Stimulated activated memory B cell treated with anti-CD40 and anti-IgM and Interleukin-4, amounts not matched to agents 10 μg/mL and 1 μg/mL and 100 μg/mL, for 72 hours (primary cell): Measurements from ENCODE around the gene PLEKHG4B.
"Not testable (repeated sequence)": the region's sequence is repeated elsewhere in the genome, so short reads cannot be mapped to it uniquely, and the experiment has no call there.

Experiments used
- ATAC-seq: fragments of 150-1000 bp; cut with Tn5 transposase; 2 replicates; pipeline ENCODE4 v1.10.0; 2021
- H3K27ac Mint-ChIP-seq: one replicate; pipeline ENCODE4 v1.8.0; 2022; ENCODE audit warnings: mild to moderate bottlenecking, mixed read lengths
- H3K27me3 Mint-ChIP-seq: one replicate; pipeline ENCODE4 v1.8.0; 2022; ENCODE audit warnings: mixed read lengths
- H3K36me3 Mint-ChIP-seq: one replicate; pipeline ENCODE4 v1.8.0; 2022; ENCODE audit warnings: mixed read lengths
- H3K4me1 Mint-ChIP-seq: one replicate; pipeline ENCODE4 v1.8.0; 2022; ENCODE audit warnings: mixed read lengths
- H3K4me3 Mint-ChIP-seq: one replicate; pipeline ENCODE4 v1.8.0; 2022; ENCODE audit warnings: mild to moderate bottlenecking, moderate library complexity, mixed read lengths
- H3K9me3 Mint-ChIP-seq: one replicate; pipeline ENCODE4 v1.8.0; 2022; ENCODE audit warnings: mixed read lengths

Gene PLEKHG4B

DNA sequence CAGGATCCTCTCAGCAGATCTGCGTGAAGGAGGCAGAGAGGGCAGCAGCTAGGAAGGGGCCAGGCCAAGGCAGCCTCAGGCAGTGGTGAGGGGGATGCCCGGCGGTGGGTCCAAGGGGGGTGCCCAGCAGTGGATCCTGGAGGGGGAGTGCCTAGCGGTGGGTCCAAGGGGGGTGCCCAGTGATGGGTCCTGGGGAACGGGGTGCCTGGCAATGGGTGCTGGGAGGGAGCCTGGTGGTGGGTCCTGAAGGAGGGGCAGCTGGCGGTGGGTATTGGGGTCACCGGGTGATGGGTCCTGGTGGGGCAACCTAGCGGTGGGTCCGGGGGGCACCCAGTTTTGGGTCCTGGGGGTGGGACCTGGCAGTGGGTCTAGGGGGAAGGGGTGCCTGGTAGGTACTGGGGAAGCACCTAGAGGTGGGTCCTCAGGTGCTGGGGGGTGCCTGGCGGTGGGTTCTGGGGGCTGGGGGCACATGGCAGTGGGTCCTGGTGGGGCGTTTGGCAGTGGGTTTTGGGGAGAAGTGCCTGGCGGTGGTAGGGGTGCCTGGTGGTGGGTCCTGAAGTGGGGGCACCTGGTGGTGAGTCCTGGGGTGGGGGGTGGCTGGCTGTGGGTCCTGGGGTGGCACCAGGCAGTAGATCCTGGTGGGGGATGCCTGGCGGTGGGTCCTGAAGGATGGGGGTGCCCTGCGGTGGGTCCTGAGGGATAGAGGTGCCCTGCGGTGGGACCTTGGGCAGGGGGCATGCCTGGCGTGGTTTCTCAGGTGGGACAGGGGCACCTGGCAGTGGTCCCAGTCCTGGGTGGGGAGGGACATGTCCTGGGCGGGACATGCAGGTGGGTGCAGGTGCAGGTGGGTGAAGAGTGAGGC is 101.2 kb downstream of the PLEKHG4B start:
- Mint-ChIP-seq H3K4me3 (no peak overlapping the region), H3K27ac (no peak overlapping the region), H3K36me3 (no peaks in the 10 kb centered on the region), H3K9me3 (no peaks in the 10 kb centered on the region), H3K4me1 (peaks cover 27% of the 10 kb centered on the region), H3K27me3 (peaks cover 36% of the 10 kb centered on the region)
- ATAC-seq = peak; percentile 10

DNA sequence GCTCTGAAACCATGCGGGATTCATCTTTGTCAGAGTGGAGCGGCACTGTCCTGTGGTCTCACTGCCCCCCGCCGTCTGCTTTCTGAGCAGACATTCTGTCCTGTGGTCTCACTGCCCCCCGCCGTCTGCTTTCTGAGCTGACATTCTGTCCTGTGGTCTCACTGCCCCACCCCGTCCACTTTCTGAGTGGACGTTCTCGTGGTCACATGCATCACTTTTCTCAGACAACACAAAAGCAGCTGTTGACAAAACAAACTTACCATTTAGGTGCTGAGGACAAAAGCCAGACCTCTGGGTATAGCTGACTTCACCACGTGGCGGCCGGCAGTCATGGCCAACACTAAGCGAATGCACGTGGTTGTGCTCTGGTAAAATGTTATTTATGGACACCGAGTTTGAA is 102.1 kb downstream of the PLEKHG4B start:
- peaks cover 20% of the 10 kb centered on the region for H3K4me1 Mint-ChIP-seq
- H3K27ac Mint-ChIP-seq = no peak overlapping the region
- peaks cover 27% of the 10 kb centered on the region for H3K27me3 Mint-ChIP-seq
- no peaks in the 10 kb centered on the region for H3K36me3 Mint-ChIP-seq
- no peak overlapping the region for H3K4me3 Mint-ChIP-seq
- ATAC-seq = no peak
- no peaks in the 10 kb centered on the region for H3K9me3 Mint-ChIP-seq

DNA sequence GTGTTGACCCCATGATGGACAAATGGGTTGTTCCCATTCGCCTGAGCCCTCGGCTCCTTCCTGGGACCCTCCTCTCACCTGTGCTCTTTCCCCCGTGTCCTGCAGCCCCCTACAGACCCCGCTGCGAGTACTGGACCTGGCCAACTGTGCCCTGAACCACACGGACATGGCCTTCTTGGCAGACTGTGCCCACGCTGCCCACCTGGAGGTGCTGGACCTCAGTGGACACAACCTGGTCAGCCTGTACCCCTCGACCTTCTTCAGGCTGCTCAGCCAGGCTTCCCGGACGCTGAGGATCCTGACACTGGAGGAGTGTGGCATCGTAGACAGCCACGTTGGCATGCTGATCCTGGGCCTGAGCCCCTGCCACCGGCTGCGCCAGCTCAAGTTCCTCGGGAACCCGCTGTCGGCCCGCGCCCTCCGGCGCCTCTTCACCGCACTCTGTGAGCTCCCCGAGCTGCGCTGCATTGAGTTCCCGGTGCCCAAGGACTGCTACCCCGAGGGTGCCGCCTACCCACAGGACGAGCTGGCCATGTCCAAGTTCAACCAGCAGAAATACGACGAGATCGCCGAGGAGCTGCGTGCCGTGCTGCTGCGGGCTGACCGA is 102.7 kb downstream of the PLEKHG4B start:
- Mint-ChIP-seq H3K27ac (no peak overlapping the region), H3K9me3 (no peaks in the 10 kb centered on the region), H3K4me1 (peaks cover 20% of the 10 kb centered on the region), H3K4me3 (no peak overlapping the region), H3K27me3 (peaks cover 26% of the 10 kb centered on the region), H3K36me3 (no peaks in the 10 kb centered on the region)
- ATAC-seq = no peak

DNA sequence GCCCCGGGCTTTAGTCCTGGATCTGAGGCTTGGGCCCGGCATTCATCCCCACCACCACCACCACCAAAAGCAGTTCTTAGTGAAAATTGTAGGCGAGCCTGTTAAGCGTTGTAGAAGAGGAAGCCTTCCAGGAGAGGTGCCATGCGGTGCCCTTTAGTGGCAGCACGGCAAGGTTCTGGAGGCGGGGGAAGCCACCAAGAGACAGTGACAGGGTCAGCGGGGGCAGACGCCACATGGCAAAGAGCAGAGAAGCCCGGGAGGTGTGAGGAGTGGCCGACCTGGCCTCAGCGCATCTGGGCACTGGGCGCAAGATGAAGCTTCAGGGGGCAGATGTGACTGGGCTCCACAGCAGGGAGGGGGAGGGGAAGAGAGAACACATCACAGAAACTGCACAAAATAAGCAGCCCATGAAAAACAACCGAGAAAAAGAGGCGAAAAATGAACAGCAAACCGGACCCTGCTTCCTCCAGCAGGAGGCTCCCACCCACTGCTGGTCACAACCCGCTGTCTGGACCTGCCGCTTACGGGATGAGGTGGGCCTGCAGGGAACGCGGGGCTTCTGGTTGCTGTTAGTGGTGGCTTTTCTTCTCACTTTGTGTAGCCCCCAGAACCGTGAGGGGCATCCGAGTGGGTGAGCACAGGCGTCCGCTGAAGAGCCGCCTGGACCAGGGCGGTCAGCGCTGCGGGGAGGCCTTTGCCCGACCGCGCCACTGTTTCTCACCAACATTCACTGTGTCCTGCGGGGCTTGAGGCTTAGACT is 103.6 kb downstream of the PLEKHG4B start:
- Mint-ChIP-seq H3K27ac (peak overlapping the region; percentile 25), H3K27me3 (peaks cover 18% of the 10 kb centered on the region), H3K4me1 (peaks cover 23% of the 10 kb centered on the region), H3K36me3 (no peaks in the 10 kb centered on the region), H3K9me3 (no peaks in the 10 kb centered on the region), H3K4me3 (no peak overlapping the region)
- no peak for ATAC-seq

- Mint-ChIP-seq H3K27ac (no peak overlapping the region), H3K4me1 (peaks cover 26% of the 10 kb centered on the region), H3K27me3 (peaks cover 16% of the 10 kb centered on the region), H3K4me3 (no peak overlapping the region), H3K9me3 (no peaks in the 10 kb centered on the region), H3K36me3 (no peaks in the 10 kb centered on the region)
- peak; percentile 66 for ATAC-seq
Measured at GRCh38 chr5:196350-196749, 104.4 kb downstream of the PLEKHG4B start.

DNA sequence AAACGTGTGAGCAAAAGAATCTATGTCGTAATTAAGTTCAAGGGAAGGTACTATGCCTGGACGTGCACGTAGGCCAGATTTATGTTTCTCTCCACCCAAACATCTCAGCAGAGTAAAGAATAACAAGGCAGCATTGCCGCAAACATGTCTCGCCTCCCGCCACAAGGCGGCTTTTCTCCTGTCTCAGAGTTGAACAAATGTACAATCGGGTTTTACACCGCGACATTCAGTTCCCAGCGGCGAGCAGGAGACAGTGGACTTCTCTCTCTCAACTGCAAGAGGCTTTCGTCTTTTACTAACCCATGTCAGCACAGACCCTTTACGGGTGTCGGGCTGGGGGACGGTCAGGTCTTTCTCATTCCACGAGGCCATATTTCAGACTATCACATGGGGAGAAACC is 105.1 kb downstream of the PLEKHG4B start:
- ATAC-seq, H3K9me3 Mint-ChIP-seq: not testable (repeated sequence)

GRCh38 chr5:197892-198489 is 106.0 kb downstream of the PLEKHG4B start:
- Mint-ChIP-seq H3K27ac (no peak overlapping the region), H3K9me3 (no peaks in the 10 kb centered on the region), H3K4me1 (peaks cover 26% of the 10 kb centered on the region), H3K36me3 (peaks cover 12% of the 10 kb centered on the region), H3K4me3 (no peak overlapping the region), H3K27me3 (peaks cover 3% of the 10 kb centered on the region)
- ATAC-seq = no peak

More for the DNA sequence above, 105.1 kb downstream of the PLEKHG4B start:
- H3K36me3 Mint-ChIP-seq, H3K27ac Mint-ChIP-seq, H3K4me3 Mint-ChIP-seq: not testable (repeated sequence)
- Mint-ChIP-seq H3K27me3 (peaks cover 13% of the 10 kb centered on the region), H3K4me1 (peaks cover 32% of the 10 kb centered on the region)

DNA sequence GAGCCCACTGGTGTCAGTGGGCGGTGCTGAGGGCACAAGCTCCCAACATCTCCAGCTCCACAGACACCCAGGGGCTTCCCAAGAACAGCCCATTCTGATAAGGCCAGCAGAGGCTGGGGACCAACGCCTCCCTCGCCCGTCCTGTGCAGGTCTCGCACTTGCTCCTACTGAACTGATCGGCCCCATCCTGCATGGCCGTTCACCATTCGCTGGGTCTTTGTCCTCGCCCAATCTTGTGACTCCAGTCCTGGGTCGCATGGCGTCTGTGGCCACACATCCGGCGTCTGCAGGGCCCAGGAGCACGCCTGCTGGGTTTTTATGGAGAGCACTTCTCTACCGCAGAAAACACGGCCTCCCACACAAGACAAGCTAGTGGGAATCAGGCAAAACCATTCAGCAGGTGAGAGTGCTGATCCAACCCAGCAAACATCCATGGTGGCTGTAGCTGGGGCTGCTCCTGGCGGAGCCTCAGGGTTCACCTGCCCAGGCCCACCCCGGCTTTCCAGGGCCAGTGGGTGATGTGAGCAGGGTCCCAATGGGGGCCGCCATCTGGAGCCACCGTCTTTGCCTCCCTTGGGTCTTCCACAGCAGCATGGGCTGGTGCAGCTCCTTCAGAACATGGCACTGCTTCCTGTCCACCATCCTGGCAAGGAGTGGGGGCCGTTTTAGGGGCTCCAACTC is 106.7 kb downstream of the PLEKHG4B start:
- ATAC-seq = no peak
- Mint-ChIP-seq H3K27ac (no peak overlapping the region), H3K36me3 (peaks cover 17% of the 10 kb centered on the region), H3K4me3 (no peak overlapping the region), H3K27me3 (no peaks in the 10 kb centered on the region), H3K4me1 (peaks cover 26% of the 10 kb centered on the region), H3K9me3 (no peaks in the 10 kb centered on the region)

GRCh38 chr5:199197-199949 is 107.4 kb downstream of the PLEKHG4B start:
- ATAC-seq = no peak
- H3K36me3 Mint-ChIP-seq = peaks cover 24% of the 10 kb centered on the region
- H3K4me3 Mint-ChIP-seq = no peak overlapping the region
- H3K4me1 Mint-ChIP-seq = peaks cover 26% of the 10 kb centered on the region
- no peak overlapping the region for H3K27ac Mint-ChIP-seq
- no peaks in the 10 kb centered on the region for H3K9me3 Mint-ChIP-seq
- H3K27me3 Mint-ChIP-seq = no peaks in the 10 kb centered on the region

GRCh38 chr5:199950-200645 is 108.1 kb downstream of the PLEKHG4B start:
- peaks cover 31% of the 10 kb centered on the region for H3K36me3 Mint-ChIP-seq
- peaks cover 26% of the 10 kb centered on the region for H3K4me1 Mint-ChIP-seq
- H3K9me3 Mint-ChIP-seq = no peaks in the 10 kb centered on the region
- H3K27ac Mint-ChIP-seq = no peak overlapping the region
- no peak for ATAC-seq
- no peaks in the 10 kb centered on the region for H3K27me3 Mint-ChIP-seq
- H3K4me3 Mint-ChIP-seq = no peak overlapping the region

GRCh38 chr5:200985-201384 is 109.0 kb downstream of the PLEKHG4B start:
- peaks cover 19% of the 10 kb centered on the region for H3K4me1 Mint-ChIP-seq
- ATAC-seq = no peak
- no peak overlapping the region for H3K4me3 Mint-ChIP-seq
- no peaks in the 10 kb centered on the region for H3K27me3 Mint-ChIP-seq
- no peaks in the 10 kb centered on the region for H3K9me3 Mint-ChIP-seq
- peaks cover 40% of the 10 kb centered on the region for H3K36me3 Mint-ChIP-seq
- no peak overlapping the region for H3K27ac Mint-ChIP-seq

DNA sequence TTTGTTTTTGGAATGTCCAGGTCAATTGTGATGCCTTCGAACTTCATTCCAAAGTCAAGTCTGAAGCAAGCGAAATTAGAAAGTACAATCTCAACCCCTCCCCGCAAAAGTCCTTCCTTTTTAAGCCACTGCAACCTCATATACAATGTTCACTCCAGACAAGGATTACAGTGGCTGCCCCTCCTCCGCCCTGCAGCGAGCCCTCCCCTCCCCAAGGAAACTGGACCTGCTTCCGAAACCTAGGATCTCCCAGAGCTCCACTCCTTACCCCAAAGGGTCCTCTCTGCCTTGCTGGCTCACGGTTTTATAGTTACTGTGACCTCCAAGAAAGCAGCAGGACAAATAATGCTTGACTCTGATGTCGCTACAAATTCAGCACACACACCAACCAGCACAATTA is 109.7 kb downstream of the PLEKHG4B start:
- Mint-ChIP-seq H3K36me3 (peaks cover 45% of the 10 kb centered on the region), H3K4me1 (peaks cover 19% of the 10 kb centered on the region), H3K4me3 (no peak overlapping the region), H3K9me3 (no peaks in the 10 kb centered on the region), H3K27me3 (no peaks in the 10 kb centered on the region), H3K27ac (no peak overlapping the region)
- no peak for ATAC-seq

- Mint-ChIP-seq H3K27me3 (no peaks in the 10 kb centered on the region), H3K36me3 (peaks cover 60% of the 10 kb centered on the region), H3K4me1 (peaks cover 19% of the 10 kb centered on the region), H3K4me3 (no peak overlapping the region), H3K27ac (no peak overlapping the region), H3K9me3 (no peaks in the 10 kb centered on the region)
- ATAC-seq = no peak
Measured at GRCh38 chr5:203246-203930, 111.4 kb downstream of the PLEKHG4B start.
